PC-9 (cell line): ENCODE measurements around the gene POLR2F. TPM values are rescaled to one million over a fixed set of nuclear protein-coding genes. Genes with fewer than 3 reads are reported as not detected.
A peak's percentile ranks its signal among the peaks of the same experiment; 100 is the strongest.

ENCODE experiments used
- BruUV-seq: library from RNA; stranded (reverse); fragments of 400-500 nt; replicated peaks from 2 replicates; lab custom pipeline; 2021; lab: Mats Ljungman, UMichigan
- CTCF ChIA-PET: fragments of 300-600 bp; sonication (Branson Sonifier 250); formaldehyde crosslinking; loops from one replicate; lab custom pipeline; 2022; ENCODE audit warnings: antibody characterized with exemption; lab: Charles Lee
- POLR2A ChIA-PET: fragments of 300-600 bp; sonication (Branson Sonifier 250); formaldehyde crosslinking; loops from one replicate; lab custom pipeline; 2022; ENCODE audit warnings: antibody characterized with exemption; ENCODE audit not compliant: unreplicated experiment; lab: Charles Lee
- DNase-seq, 2 experiments: peaks; one replicate each; pipeline versions ENCODE4 v3.0.0 to v3.0.0-alpha.2; 2015 to 2022; ENCODE audit warnings: mixed read lengths in 1 of 2
- H2AFZ ChIP-seq: fragments of 200-600 bp; sonication (generic); 2 replicates; pipeline ENCODE4 v1.8.1; 2017; ENCODE audit warnings: antibody characterized with exemption
- H3F3A ChIP-seq: fragments of 200-600 bp; sonication (generic); 2 replicates; pipeline ENCODE4 v1.8.1; 2017; ENCODE audit warnings: antibody characterized with exemption, mild to moderate bottlenecking, low read depth; ENCODE audit not compliant: insufficient read depth
- H3K27ac ChIP-seq: fragments of 200-600 bp; sonication (generic); 2 replicates; pipeline ENCODE4 v1.6.1; 2016; ENCODE audit warnings: mixed run types
- H3K27me3 ChIP-seq: fragments of 200-600 bp; sonication (generic); 2 replicates; pipeline ENCODE4 v1.6.1; 2016; ENCODE audit warnings: low read depth, mixed run types; ENCODE audit not compliant: insufficient read depth
- H3K36me3 ChIP-seq: fragments of 200-600 bp; sonication (generic); 2 replicates; pipeline ENCODE4 v1.6.1; 2016; ENCODE audit warnings: low read depth, mixed run types
- H3K4me1 ChIP-seq: fragments of 200-600 bp; sonication (generic); replicated peaks from 2 replicates; pipeline ENCODE4 v1.6.1; 2016; ENCODE audit warnings: mixed run types; ENCODE audit not compliant: insufficient read depth
- H3K4me2 ChIP-seq: fragments of 200-600 bp; sonication (generic); 2 replicates; pipeline ENCODE4 v1.6.1; 2017; ENCODE audit warnings: mixed run types
- H3K4me3 ChIP-seq: fragments of 200-600 bp; sonication (generic); 2 replicates; pipeline ENCODE4 v1.6.1; 2016; ENCODE audit warnings: mixed run types
- H3K79me2 ChIP-seq: fragments of 200-600 bp; sonication (generic); 2 replicates; pipeline ENCODE4 v1.6.1; 2017; ENCODE audit warnings: low read depth, mixed run types
- H3K9me2 ChIP-seq: fragments of 200-600 bp; sonication (generic); 2 replicates; pipeline ENCODE4 v1.8.1; 2017; ENCODE audit warnings: mild to moderate bottlenecking; ENCODE audit not compliant: insufficient read depth
- H3K9me3 ChIP-seq: fragments of 200-600 bp; sonication (generic); 2 replicates; pipeline ENCODE4 v1.8.1; 2016; ENCODE audit warnings: low read depth; ENCODE audit not compliant: insufficient read depth
- H4K20me1 ChIP-seq: fragments of 200-600 bp; sonication (generic); 2 replicates; pipeline ENCODE4 v1.8.1; 2017; ENCODE audit not compliant: insufficient read depth
- EZH2 ChIP-seq: fragments of 200-600 bp; sonication (generic); IDR thresholded peaks from 2 replicates; pipeline ENCODE4 v1.8.0; 2017; ENCODE audit warnings: antibody characterized with exemption, low read depth
- intact Hi-C: fragments of 100-400 bp; cut with micrococcal nuclease; formaldehyde crosslinking; loops from one replicate; pipeline ENCODE4 v1.10.0; 2022; ENCODE audit not compliant: unreplicated experiment
- total RNA-seq: library from RNA; stranded (reverse); gene quantifications from 2 replicates; pipeline ENCODE4 v1.2.3, GENCODE V29; 2021
- TF ChIP-seq, protein P1 (sequence below): fragments of 200-600 bp; sonication (generic); conservative IDR thresholded peaks from 2 replicates; pipeline ENCODE4 v1.6.1; 2017; ENCODE audit warnings: mixed run types, antibody characterized with exemption, mild to moderate bottlenecking, moderate library complexity

POLR2F gene
- total RNA-seq, 1 experiment from 2014 or later, result 180 TPM

DNA sequence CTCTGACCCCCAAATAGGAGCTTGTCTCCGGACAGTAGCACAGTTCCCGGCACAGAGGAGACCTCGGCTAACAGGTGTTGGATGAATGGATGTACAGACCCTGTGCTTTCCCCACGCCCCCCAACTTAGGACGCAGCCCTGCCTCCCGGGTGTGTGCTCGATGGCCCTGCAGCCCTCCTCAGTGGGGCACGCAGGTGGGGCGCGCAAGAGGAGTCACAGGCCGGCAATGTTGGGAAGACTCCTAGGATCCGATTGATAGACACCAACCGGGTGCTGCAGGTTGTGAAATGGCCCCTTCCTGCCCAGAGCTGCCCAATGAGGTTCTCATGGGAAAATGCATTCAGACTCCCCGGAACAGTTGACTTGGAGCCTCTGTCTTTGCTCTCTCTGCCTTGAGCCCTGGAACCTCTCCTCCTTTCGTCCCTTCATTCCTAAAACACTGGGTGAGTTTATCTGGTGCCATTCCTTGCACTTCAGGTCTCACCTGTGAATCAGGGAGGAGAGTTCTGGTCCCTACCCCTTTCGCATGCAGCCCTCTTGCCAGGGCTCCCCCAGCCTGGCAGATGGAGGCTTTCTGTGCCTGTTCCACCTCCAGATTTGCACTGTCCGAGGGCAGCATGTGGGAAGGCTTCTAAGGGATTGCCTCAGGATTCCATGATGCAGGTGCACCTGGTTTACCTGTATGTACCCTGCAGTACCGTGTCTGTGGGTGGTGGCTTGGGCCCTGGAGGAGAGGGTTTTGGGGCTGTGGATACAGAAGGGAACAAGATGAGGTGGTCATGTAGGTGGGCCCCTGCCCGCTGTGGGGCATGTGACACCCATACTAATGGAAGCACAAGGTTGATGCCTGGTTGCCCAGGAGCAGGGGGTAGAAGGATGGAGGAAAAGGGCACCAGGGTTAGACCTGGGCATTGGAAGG lies 46.2 kb upstream of the POLR2F start:
- Histone ChIP-seq H3K9me2 (no peaks in the 10 kb centered on the region), H3K4me2 (peak overlapping the region; percentile 96), H3K36me3 (peaks cover 13% of the 10 kb centered on the region), H3K4me3 (peak overlapping the region; percentile 81), H3K27me3 (no peaks in the 10 kb centered on the region), H3K79me2 (peaks cover 50% of the 10 kb centered on the region), H3K4me1 (peaks cover 41% of the 10 kb centered on the region), H4K20me1 (peaks cover 56% of the 10 kb centered on the region), H3K9me3 (no peaks in the 10 kb centered on the region), H3K27ac (peak overlapping the region; percentile 40), H3F3A (peaks cover 43% of the 10 kb centered on the region), H2AFZ (peak overlapping the region; percentile 31; the same call in 1 of the 2 replicates)
- ChIA-PET CTCF (interaction anchor here (0.6 to 2.5 kb wide), 3 partner anchors 20 to 637 kb away, joined by 3 to 40 read pairs (median 3); no protein-coding TSS in a partner anchor), POLR2A (interaction anchor here (0.5 to 2.8 kb wide), 3 partner anchors 11 to 53 kb away, joined by 5 to 75 read pairs (median 6); no protein-coding TSS in a partner anchor)
- BruUV-seq, result TSS peak; percentile 47
- DNase-seq, result peak in 1 of 2 experiments; percentile 56
- TF ChIP-seq EZH2, result no peak
- TF ChIP-seq, protein P1, sequence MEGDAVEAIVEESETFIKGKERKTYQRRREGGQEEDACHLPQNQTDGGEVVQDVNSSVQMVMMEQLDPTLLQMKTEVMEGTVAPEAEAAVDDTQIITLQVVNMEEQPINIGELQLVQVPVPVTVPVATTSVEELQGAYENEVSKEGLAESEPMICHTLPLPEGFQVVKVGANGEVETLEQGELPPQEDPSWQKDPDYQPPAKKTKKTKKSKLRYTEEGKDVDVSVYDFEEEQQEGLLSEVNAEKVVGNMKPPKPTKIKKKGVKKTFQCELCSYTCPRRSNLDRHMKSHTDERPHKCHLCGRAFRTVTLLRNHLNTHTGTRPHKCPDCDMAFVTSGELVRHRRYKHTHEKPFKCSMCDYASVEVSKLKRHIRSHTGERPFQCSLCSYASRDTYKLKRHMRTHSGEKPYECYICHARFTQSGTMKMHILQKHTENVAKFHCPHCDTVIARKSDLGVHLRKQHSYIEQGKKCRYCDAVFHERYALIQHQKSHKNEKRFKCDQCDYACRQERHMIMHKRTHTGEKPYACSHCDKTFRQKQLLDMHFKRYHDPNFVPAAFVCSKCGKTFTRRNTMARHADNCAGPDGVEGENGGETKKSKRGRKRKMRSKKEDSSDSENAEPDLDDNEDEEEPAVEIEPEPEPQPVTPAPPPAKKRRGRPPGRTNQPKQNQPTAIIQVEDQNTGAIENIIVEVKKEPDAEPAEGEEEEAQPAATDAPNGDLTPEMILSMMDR, result no peak
- intact Hi-C loops, result loop anchor here (2.0 kb wide), 1 partner anchor 28 kb away; no protein-coding TSS in a partner anchor

DNA sequence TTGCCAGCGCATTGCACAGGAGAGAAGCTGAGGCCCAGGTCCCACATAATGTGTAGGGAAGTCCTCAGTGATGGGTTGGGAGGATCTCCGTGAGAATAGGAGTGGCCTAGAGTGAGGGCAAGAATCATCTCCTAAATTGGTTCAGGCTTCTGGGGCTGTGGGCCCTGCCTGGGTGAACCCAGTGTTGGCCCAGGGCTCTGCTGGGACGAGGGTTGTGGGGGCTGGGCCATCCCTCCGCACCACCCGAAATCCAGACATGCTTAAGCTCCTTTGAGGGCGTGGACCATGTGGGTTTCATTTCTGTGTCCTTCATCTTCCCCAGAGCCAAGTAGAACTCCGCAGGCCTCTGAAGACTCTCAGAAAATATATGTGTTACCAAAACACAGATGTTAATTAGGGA lies 43.7 kb upstream of the POLR2F start:
- no peak for DNase-seq
- intact Hi-C loops, result no loop called here
- no peaks in the 10 kb centered on the region for H3K9me3 ChIP-seq
- no peaks in the 10 kb centered on the region for H3K27me3 ChIP-seq
- H3F3A ChIP-seq, result peaks cover 30% of the 10 kb centered on the region
- BruUV-seq, result no TSS peak
- no peak overlapping the region for H2AFZ ChIP-seq
- H4K20me1 ChIP-seq, result peaks cover 66% of the 10 kb centered on the region
- H3K9me2 ChIP-seq, result no peaks in the 10 kb centered on the region
- H3K4me1 ChIP-seq, result peaks cover 24% of the 10 kb centered on the region
- CTCF ChIA-PET, result interaction anchor here (0.6 kb wide), 1 partner anchor 28 kb away, joined by 19 read pairs; no protein-coding TSS in a partner anchor
- H3K36me3 ChIP-seq, result peaks cover 21% of the 10 kb centered on the region
- no peak overlapping the region for H3K4me2 ChIP-seq
- peaks cover 50% of the 10 kb centered on the region for H3K79me2 ChIP-seq
- H3K27ac ChIP-seq, result no peak overlapping the region
- TF ChIP-seq, protein P1, result no peak
- TF ChIP-seq EZH2, result no peak
- H3K4me3 ChIP-seq, result no peak overlapping the region
- POLR2A ChIA-PET, result no interaction called here

DNA sequence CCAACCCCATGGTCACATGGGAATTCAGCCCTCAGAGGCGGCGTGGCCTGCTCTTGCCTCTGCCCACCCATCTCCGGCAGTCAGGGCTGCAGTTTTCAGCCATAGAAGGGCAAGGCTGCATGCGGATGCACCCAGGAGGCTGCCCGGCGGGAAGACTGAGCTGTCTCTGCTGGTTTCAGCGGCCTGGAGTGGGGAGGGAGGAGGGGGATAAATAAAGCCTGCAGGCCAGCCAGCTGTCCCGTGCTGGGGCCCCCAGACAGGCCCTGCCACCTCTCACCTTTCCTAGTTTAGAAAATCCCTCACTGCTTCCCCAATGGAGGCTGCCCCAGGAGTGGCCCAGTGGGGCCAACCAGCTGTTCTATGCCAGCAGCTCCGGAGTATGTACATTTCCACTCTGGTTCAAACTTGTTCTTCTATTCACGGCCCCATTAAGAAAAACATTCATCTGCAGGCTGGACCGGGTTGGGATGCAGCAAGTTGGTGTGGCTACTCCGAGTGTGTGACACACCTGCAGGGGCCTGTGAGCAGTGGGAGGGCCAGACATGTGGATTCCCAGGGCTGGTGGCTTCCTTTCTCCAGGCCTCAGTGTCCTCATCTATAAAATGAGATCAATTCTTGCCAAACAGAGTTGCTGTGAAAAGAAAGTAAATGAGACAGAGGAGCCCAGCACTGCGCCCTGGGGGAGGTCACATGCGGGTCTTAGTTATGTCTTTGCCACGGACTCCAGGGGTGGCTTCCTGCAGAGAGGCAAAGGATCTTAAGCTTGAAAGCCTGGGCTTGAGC lies 42.4 kb upstream of the POLR2F start:
- peaks cover 50% of the 10 kb centered on the region for H3K79me2 ChIP-seq

More for the DNA sequence above, 42.4 kb upstream of the POLR2F start:
- Histone ChIP-seq H3K4me1 (peaks cover 15% of the 10 kb centered on the region), H3K36me3 (peaks cover 28% of the 10 kb centered on the region), H2AFZ (no peak overlapping the region), H3K27me3 (no peaks in the 10 kb centered on the region), H3F3A (peaks cover 21% of the 10 kb centered on the region; the same call in 1 of the 2 replicates), H3K4me3 (no peak overlapping the region), H4K20me1 (peaks cover 66% of the 10 kb centered on the region), H3K9me3 (no peaks in the 10 kb centered on the region), H3K4me2 (no peak overlapping the region), H3K9me2 (no peaks in the 10 kb centered on the region), H3K27ac (no peak overlapping the region)
- no peak for DNase-seq
- ChIA-PET POLR2A (interaction anchor here (0.6 kb wide), 1 partner anchor 67 kb away, joined by 13 read pairs; the partner anchor contains the start of gene ANKRD54), CTCF (no interaction called here)
- TF ChIP-seq, protein P1, result no peak
- no peak for TF ChIP-seq EZH2
- no TSS peak for BruUV-seq
- intact Hi-C loops, result no loop called here
